ENCODE data around the gene CIROP.

The CIROP gene

DNA sequence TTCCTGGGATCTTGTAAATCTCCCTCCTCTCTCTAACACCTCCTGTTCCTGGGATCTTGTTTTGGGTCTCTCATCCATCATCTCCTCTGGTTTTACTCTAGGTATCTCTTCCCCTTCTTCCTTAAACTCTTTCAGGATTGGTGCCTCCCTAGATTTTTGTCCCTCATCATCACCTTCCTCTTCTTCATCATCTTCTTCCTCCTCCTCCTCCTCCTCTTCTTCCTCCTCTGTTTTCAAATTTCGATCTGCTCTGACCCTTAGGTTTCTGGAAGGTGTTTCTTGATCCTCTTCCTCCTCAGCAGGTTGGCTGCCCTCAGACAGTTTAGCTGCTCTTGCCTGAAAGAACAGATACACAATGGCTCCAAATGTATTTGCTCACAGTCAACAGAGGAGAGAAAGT, 24.3 kb downstream of the CIROP start:
- Histone ChIP-seq H3K4me2 (ENCODE audit: low read length) (no peak overlapping the region), H3K9me3 (ENCODE audit: insufficient read depth, low read length) (no peaks in the 10 kb centered on the region), H3K4me1 (ENCODE audit: low read length) (peaks cover 8% of the 10 kb centered on the region), H3K79me2 (ENCODE audit: low read length) (no peaks in the 10 kb centered on the region; the same call in 1 of the 2 replicates), H3K9ac (ENCODE audit: low read length) (no peak overlapping the region), H3K27ac (ENCODE audit: low read length) (no peak overlapping the region), H4K20me1 (ENCODE audit: insufficient read depth, low read length) (no peaks in the 10 kb centered on the region), H3K27me3 (ENCODE audit: low read depth, low read length) (no peaks in the 10 kb centered on the region), H3K4me3 (ENCODE audit: low read length) (no peak overlapping the region), H2AFZ (ENCODE audit: low read depth, low read length) (no peak overlapping the region), H3K36me3 (replicated peaks; ENCODE audit: low read depth, low read length) (peaks cover 77% of the 10 kb centered on the region)
- TF ChIP-seq EZH2phosphoT487 (IDR thresholded peaks at IDR 0.05; ENCODE audit: low read depth), result no peak
- TF ChIP-seq, protein P1, sequence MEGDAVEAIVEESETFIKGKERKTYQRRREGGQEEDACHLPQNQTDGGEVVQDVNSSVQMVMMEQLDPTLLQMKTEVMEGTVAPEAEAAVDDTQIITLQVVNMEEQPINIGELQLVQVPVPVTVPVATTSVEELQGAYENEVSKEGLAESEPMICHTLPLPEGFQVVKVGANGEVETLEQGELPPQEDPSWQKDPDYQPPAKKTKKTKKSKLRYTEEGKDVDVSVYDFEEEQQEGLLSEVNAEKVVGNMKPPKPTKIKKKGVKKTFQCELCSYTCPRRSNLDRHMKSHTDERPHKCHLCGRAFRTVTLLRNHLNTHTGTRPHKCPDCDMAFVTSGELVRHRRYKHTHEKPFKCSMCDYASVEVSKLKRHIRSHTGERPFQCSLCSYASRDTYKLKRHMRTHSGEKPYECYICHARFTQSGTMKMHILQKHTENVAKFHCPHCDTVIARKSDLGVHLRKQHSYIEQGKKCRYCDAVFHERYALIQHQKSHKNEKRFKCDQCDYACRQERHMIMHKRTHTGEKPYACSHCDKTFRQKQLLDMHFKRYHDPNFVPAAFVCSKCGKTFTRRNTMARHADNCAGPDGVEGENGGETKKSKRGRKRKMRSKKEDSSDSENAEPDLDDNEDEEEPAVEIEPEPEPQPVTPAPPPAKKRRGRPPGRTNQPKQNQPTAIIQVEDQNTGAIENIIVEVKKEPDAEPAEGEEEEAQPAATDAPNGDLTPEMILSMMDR (IDR thresholded peaks at IDR 0.05; ENCODE audit: low read depth, low read length), result no peak

DNA sequence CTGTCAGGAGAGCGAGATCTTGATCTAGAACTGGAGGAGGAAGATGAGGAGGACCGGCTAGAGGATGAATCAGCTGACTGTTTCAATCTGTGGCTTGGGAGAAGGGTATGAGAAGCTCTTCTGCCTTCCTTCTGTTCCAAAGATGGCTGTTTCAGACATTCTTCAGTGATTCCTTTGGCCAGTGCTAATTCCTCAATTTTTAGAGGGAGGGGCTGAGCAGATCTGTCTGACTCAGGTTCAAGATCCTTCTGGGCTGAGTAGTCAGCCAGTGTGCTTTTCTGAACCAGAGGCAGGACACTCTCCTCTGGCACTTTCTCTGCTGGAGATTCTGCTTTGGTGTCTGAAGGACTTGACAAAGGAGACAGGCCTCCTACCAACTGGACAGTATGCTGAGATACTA, 25.1 kb downstream of the CIROP start:
- H3K27ac ChIP-seq (ENCODE audit: low read length), result no peak overlapping the region
- no peaks in the 10 kb centered on the region for H3K9me3 ChIP-seq (ENCODE audit: insufficient read depth, low read length)
- no peaks in the 10 kb centered on the region for H4K20me1 ChIP-seq (ENCODE audit: insufficient read depth, low read length)
- no peaks in the 10 kb centered on the region for H3K27me3 ChIP-seq (ENCODE audit: low read depth, low read length)
- H3K36me3 ChIP-seq (replicated peaks; ENCODE audit: low read depth, low read length), result peaks cover 75% of the 10 kb centered on the region
- no peak overlapping the region for H3K4me2 ChIP-seq (ENCODE audit: low read length)
- peaks cover 12% of the 10 kb centered on the region for H3K4me1 ChIP-seq (ENCODE audit: low read length)
- no peak overlapping the region for H3K9ac ChIP-seq (ENCODE audit: low read length)
- no peak overlapping the region for H3K4me3 ChIP-seq (ENCODE audit: low read length)
- no peaks in the 10 kb centered on the region for H3K79me2 ChIP-seq (ENCODE audit: low read length)
- no peak overlapping the region for H2AFZ ChIP-seq (ENCODE audit: low read depth, low read length)
- TF ChIP-seq, protein P1 (IDR thresholded peaks at IDR 0.05; ENCODE audit: low read depth, low read length), result no peak
- TF ChIP-seq EZH2phosphoT487 (IDR thresholded peaks at IDR 0.05; ENCODE audit: low read depth), result no peak

DNA sequence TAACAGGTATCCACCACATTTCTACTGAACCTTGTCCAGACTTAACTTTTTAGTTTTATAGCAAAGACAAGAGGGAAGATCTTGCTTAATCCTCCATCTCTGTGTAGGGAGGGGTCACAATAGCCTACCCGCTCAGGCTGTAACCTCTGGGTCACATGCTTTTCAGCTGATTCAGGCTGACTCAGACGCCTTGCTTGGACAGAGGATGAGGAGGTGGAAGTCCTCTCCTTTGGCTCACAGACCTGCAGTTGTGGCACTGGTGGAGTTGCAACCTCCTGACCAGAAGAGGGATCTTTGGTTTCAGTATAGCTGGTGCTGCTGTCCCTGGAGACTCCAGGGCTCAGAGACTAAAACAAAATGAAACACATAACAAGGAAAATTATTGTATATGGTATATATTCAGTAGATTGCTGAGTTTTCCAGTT, 26.1 kb downstream of the CIROP start:
- H3K9ac ChIP-seq (ENCODE audit: low read length), result no peak overlapping the region
- no peak overlapping the region for H2AFZ ChIP-seq (ENCODE audit: low read depth, low read length)
- peaks cover 74% of the 10 kb centered on the region for H3K36me3 ChIP-seq (replicated peaks; ENCODE audit: low read depth, low read length)
- H3K4me1 ChIP-seq (ENCODE audit: low read length), result peaks cover 12% of the 10 kb centered on the region
- no peaks in the 10 kb centered on the region for H4K20me1 ChIP-seq (ENCODE audit: insufficient read depth, low read length)
- TF ChIP-seq, protein P1 (IDR thresholded peaks at IDR 0.05; ENCODE audit: low read depth, low read length), result no peak
- no peak for TF ChIP-seq EZH2phosphoT487 (IDR thresholded peaks at IDR 0.05; ENCODE audit: low read depth)
- H3K4me2 ChIP-seq (ENCODE audit: low read length), result no peak overlapping the region
- no peak overlapping the region for H3K27ac ChIP-seq (ENCODE audit: low read length)
- no peaks in the 10 kb centered on the region for H3K27me3 ChIP-seq (ENCODE audit: low read depth, low read length)
- H3K79me2 ChIP-seq (ENCODE audit: low read length), result no peaks in the 10 kb centered on the region
- H3K4me3 ChIP-seq (ENCODE audit: low read length), result no peak overlapping the region
- no peaks in the 10 kb centered on the region for H3K9me3 ChIP-seq (ENCODE audit: insufficient read depth, low read length)

DNA sequence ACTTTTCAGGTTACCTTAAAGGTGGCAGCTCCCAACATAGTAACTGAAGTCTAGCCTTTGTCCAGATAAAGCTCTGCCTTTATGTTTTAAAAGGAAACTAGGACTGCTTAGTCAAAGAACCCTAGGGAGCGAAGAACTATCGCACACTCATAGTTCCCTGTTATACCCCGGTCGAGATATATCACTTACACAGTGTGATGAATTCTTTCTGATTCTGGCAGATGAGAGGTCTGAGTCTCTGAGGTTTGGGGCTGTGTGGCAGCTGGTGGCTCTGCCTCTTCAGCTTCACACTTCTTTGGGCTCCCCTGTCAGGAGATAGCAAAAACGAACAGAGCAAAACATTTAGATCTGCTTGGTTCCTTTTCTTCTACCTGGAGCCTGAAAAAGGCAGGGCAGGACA, 26.8 kb downstream of the CIROP start:
- no peaks in the 10 kb centered on the region for H3K27me3 ChIP-seq (ENCODE audit: low read depth, low read length)
- H4K20me1 ChIP-seq (ENCODE audit: insufficient read depth, low read length), result no peaks in the 10 kb centered on the region
- no peaks in the 10 kb centered on the region for H3K9me3 ChIP-seq (ENCODE audit: insufficient read depth, low read length)
- peaks cover 70% of the 10 kb centered on the region for H3K36me3 ChIP-seq (replicated peaks; ENCODE audit: low read depth, low read length)
- peaks cover 12% of the 10 kb centered on the region for H3K4me1 ChIP-seq (ENCODE audit: low read length)
- TF ChIP-seq, protein P1 (IDR thresholded peaks at IDR 0.05; ENCODE audit: low read depth, low read length), result no peak
- TF ChIP-seq EZH2phosphoT487 (IDR thresholded peaks at IDR 0.05; ENCODE audit: low read depth), result no peak
- H3K9ac ChIP-seq (ENCODE audit: low read length), result no peak overlapping the region
- H3K27ac ChIP-seq (ENCODE audit: low read length), result no peak overlapping the region
- H2AFZ ChIP-seq (ENCODE audit: low read depth, low read length), result no peak overlapping the region
- H3K79me2 ChIP-seq (ENCODE audit: low read length), result no peaks in the 10 kb centered on the region
- H3K4me2 ChIP-seq (ENCODE audit: low read length), result no peak overlapping the region
- H3K4me3 ChIP-seq (ENCODE audit: low read length), result no peak overlapping the region

All from OCI-LY3 (cell line).